ENCODE data around the gene RASGEF1B. TPM values are rescaled to one million over a fixed set of nuclear protein-coding genes. Genes with fewer than 3 reads are reported as not detected.

The RASGEF1B gene
- total and polyA plus RNA-seq, 9 of the 15 experiments (the other 6 are each of a cell fraction or from before 2014, with no cell fraction given): 0.04 to 0.57 (median 0.22) TPM

- ATAC-seq (no peak), FAIRE-seq (no peak), DNase-seq (ENCODE audit: extremely low read depth in 1 of 4, low spot score in 3 of 4) (no peak)
- H3K4me2 ChIP-seq (ENCODE audit: insufficient read depth, low read length): no peak overlapping the region
- no peak overlapping the region for H3K27ac ChIP-seq (ENCODE audit: extremely low read depth, low read depth, low read length)
- POLR2A ChIA-PET: no interaction called here
- H3K4me3 ChIP-seq: no peak overlapping the region
- CTCF ChIA-PET (ENCODE audit: low intra/inter-chr PET ratio): no interaction called here
- no peaks in the 10 kb centered on the region; the same call in 1 of the 2 replicates for H4K20me1 ChIP-seq (replicated peaks; ENCODE audit: control insufficient read depth, insufficient read depth, low read length)
- intact Hi-C loops (cut with micrococcal nuclease): no loop called here
- in situ Hi-C loops (cut with MboI): no loop called here
- no peaks in the 10 kb centered on the region for H3K9me1 ChIP-seq (ENCODE audit: control insufficient read depth, insufficient read depth, low read length)
- H3K4me1 ChIP-seq (replicated peaks in 1 of 2; ENCODE audit: control insufficient read depth in 2 of 2, insufficient read depth in 2 of 2, low read length in 2 of 2): no peaks in the 10 kb centered on the region
- WGBS (ENCODE audit: insufficient coverage, low coverage, missing lambda C conversion rate): 0% methylated on average over 2 of the region's 2 CpGs
- no peak overlapping the region for H2AFZ ChIP-seq (ENCODE audit: low read depth, low read length)
- BruUV-seq (replicated peaks): no TSS peak
- no peaks in the 10 kb centered on the region for H3K9me3 ChIP-seq (replicated peaks; ENCODE audit: control insufficient read depth, insufficient read depth, low read depth, low read length)
- H3K36me3 ChIP-seq (ENCODE audit: control insufficient read depth, insufficient read depth, low read length): no peaks in the 10 kb centered on the region
- H3K79me2 ChIP-seq (ENCODE audit: control insufficient read depth, insufficient read depth, low read length): no peaks in the 10 kb centered on the region
- H3K9ac ChIP-seq (ENCODE audit: insufficient read depth in 1 of 2, low read depth in 2 of 2, low read length in 2 of 2): no peak overlapping the region
- H3K27me3 ChIP-seq (ENCODE audit: control insufficient read depth in 2 of 2, insufficient read depth in 2 of 2, low read length in 2 of 2): peaks cover 2 to 15% of the 10 kb centered on the region in 2 experiments; a peak in 1 of 5 replicates
- TF ChIP-seq NFXL1 (CRISPR knock-in tag; IDR thresholded peaks at IDR 0.05) (no peak), RREB1 (CRISPR knock-in tag; IDR thresholded peaks at IDR 0.05) (no peak), ELF1 (tag; IDR thresholded peaks at IDR 0.05) (no peak), IRF1 (CRISPR knock-in tag; IDR thresholded peaks at IDR 0.05; ENCODE audit: borderline replicate concordance) (no peak), U2AF1 (optimal IDR thresholded peaks at IDR 0.05; ENCODE audit: low read depth, low read length) (no peak), NFYB (IDR thresholded peaks at IDR 0.05; ENCODE audit: extremely low read depth, insufficient read length) (no peak), POLR2AphosphoS5 (IDR thresholded peaks at IDR 0.05; ENCODE audit: control insufficient read depth, insufficient read depth, low read depth, low read length) (no peak), MEF2D (tag; conservative IDR thresholded peaks at IDR 0.05; ENCODE audit: low read depth) (no peak), RAD51 (IDR thresholded peaks at IDR 0.05; ENCODE audit: borderline replicate concordance, low read depth) (no peak), HDAC1 (IDR thresholded peaks at IDR 0.05) (no peak), U2AF2 (optimal IDR thresholded peaks at IDR 0.05; ENCODE audit: low read depth, low read length) (no peak), ZNF518B (CRISPR knock-in tag; IDR thresholded peaks at IDR 0.05) (no peak), SMARCA5 (IDR thresholded peaks at IDR 0.05) (no peak), PPARD (CRISPR knock-in tag; IDR thresholded peaks at IDR 0.05) (no peak)
Observed at GRCh38 chr4:81505726-81506125, 34.0 kb upstream of the RASGEF1B start.

Data from K562 (cell line).